Measurements from ENCODE around the gene ATF1. TPM values are rescaled to one million over a fixed set of nuclear protein-coding genes. Genes with fewer than 3 reads are reported as not detected.
A peak's percentile ranks its signal among the peaks of the same experiment; 100 is the strongest.

Gene ATF1
- total RNA-seq, 4 donors from 2014 or later: 10.0 to 19.4 (median 16.5) TPM

GRCh38 chr12:50734409-50735263, 29.3 kb upstream of the ATF1 start:
- Histone ChIP-seq H3K36me3 (peaks cover 0 to 72% (median 29%) of the 10 kb centered on the region in 4 donors), H3K4me3 (no peak overlapping the region), H3K9me3 (no peaks in the 10 kb centered on the region), H3K4me1 (no peaks in the 10 kb centered on the region), H3K27ac (no peak overlapping the region), H3K27me3 (no peaks in the 10 kb centered on the region)
- in situ Hi-C loops (cut with MboI; ENCODE audit: low pct_ligation_motif_present in 1 of 4, low pct_unique_long_range_greater_than_20kb in 1 of 4, low sequenced_read_pairs in 3 of 4): no loop called here
- 86 to 100% methylated on average over 4 to 10 of the region's 10 CpGs for WGBS, 2 donors (ENCODE audit: low coverage in 1 of 2)
- TF ChIP-seq POLR2AphosphoS5 (IDR thresholded peaks at IDR 0.05) (no peak), CTCF (IDR thresholded peaks at IDR 0.05) (peak in 4 of 5 experiments; percentile 26 to 31 (median 30))
- no peak for DNase-seq
- intact Hi-C loops (cut with DNase I; ENCODE audit: low total_unique reads): no loop called here

- Histone ChIP-seq H3K9me3 (no peaks in the 10 kb centered on the region), H3K27ac (no peak overlapping the region), H3K36me3 (peaks cover 0 to 65% (median 29%) of the 10 kb centered on the region in 4 donors), H3K27me3 (no peaks in the 10 kb centered on the region), H3K4me1 (no peaks in the 10 kb centered on the region), H3K4me3 (no peak overlapping the region)
- in situ Hi-C loops (cut with MboI; ENCODE audit: low pct_ligation_motif_present in 1 of 4, low pct_unique_long_range_greater_than_20kb in 1 of 4, low sequenced_read_pairs in 3 of 4): no loop called here
- intact Hi-C loops (cut with DNase I; ENCODE audit: low total_unique reads): no loop called here
- WGBS, 2 donors (ENCODE audit: low coverage in 1 of 2): 94% methylated on average over 7 of the region's 7 CpGs; no CpG with 5 or more reads in 1 of the 2 donors
- no peak for DNase-seq
- no peak for TF ChIP-seq CTCF (IDR thresholded peaks at IDR 0.05)
- no peak for TF ChIP-seq POLR2AphosphoS5 (IDR thresholded peaks at IDR 0.05)
- no peak for TF ChIP-seq EP300 (IDR thresholded peaks at IDR 0.05; ENCODE audit: low read depth)
- TF ChIP-seq POLR2A (IDR thresholded peaks at IDR 0.05): no peak
These were observed 24.3 kb upstream of the ATF1 start for GRCh38 chr12:50739611-50740010.

DNA sequence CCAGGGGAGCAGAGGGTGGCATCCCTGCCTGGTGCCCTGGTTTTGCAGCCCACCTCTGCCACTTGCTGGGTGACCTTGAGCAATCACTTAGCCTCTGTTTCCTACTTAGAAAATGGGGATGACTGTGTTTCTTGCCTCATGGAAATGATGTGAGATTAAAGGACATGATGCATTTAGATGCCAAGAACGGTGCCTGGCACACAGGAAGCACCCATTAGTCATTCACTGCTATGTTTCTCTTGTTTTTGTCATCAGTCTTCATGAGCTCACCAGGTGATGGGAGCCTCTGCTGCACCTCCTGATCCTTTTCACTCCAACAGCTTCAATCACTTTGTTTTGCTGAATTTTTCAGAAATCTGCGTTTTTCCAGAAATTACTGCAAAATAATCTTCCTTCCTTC, 23.6 kb upstream of the ATF1 start:
- DNase-seq: no peak
- Histone ChIP-seq H3K9me3 (no peaks in the 10 kb centered on the region), H3K27me3 (no peaks in the 10 kb centered on the region), H3K27ac (no peak overlapping the region), H3K4me1 (no peaks in the 10 kb centered on the region), H3K36me3 (peaks cover 0 to 65% (median 28%) of the 10 kb centered on the region in 4 donors), H3K4me3 (no peak overlapping the region)
- TF ChIP-seq CTCF (IDR thresholded peaks at IDR 0.05) (no peak), POLR2AphosphoS5 (IDR thresholded peaks at IDR 0.05) (no peak), POLR2A (IDR thresholded peaks at IDR 0.05) (no peak), EP300 (IDR thresholded peaks at IDR 0.05; ENCODE audit: low read depth) (no peak)
- intact Hi-C loops (cut with DNase I; ENCODE audit: low total_unique reads): no loop called here
- 86 to 93% methylated on average over 2 of the region's 2 CpGs for WGBS, 2 donors (ENCODE audit: low coverage in 1 of 2)
- in situ Hi-C loops (cut with MboI; ENCODE audit: low pct_ligation_motif_present in 1 of 4, low pct_unique_long_range_greater_than_20kb in 1 of 4, low sequenced_read_pairs in 3 of 4): no loop called here

DNA sequence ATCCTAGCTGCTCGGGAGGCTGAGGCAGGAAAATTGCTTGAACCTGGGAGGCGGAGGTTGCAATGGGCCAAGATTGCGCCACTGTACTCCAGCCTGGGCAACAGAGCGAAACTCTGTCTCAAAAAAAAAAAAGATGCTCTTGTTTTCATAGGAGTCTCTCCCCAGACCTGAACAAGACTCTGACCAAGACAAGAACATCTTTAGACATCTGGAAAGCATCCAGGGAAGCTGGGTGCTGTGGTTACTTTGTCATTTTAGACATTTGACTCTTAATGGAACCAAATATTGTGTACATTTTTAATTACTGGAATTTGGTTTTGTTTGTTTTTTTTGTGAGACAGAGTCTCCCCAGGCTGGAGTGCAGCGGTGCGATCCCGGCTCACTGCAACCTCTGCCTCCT, 21.1 kb upstream of the ATF1 start:
- Histone ChIP-seq H3K36me3 (peaks cover 0 to 69% (median 26%) of the 10 kb centered on the region in 4 donors), H3K27me3 (no peaks in the 10 kb centered on the region), H3K9me3 (no peaks in the 10 kb centered on the region), H3K4me3 (no peak overlapping the region), H3K4me1 (no peaks in the 10 kb centered on the region), H3K27ac (no peak overlapping the region)
- intact Hi-C loops (cut with DNase I; ENCODE audit: low total_unique reads): no loop called here
- TF ChIP-seq EP300 (IDR thresholded peaks at IDR 0.05; ENCODE audit: low read depth) (no peak), CTCF (IDR thresholded peaks at IDR 0.05) (no peak), POLR2AphosphoS5 (IDR thresholded peaks at IDR 0.05) (no peak), POLR2A (IDR thresholded peaks at IDR 0.05) (no peak)
- whole genome bisulfite sequencing, 2 donors (ENCODE audit: low coverage in 1 of 2): 98 to 100% methylated on average over 2 to 7 of the region's 7 CpGs
- no peak for DNase-seq
- in situ Hi-C loops (cut with MboI; ENCODE audit: low pct_ligation_motif_present in 1 of 4, low pct_unique_long_range_greater_than_20kb in 1 of 4, low sequenced_read_pairs in 3 of 4): no loop called here

All from transverse colon (tissue), 4 donors.